PC-3 (cell line): ENCODE measurements around the gene MORC1. TPM values are rescaled to one million over a fixed set of nuclear protein-coding genes. Genes with fewer than 3 reads are reported as not detected.

Experiments
- ATAC-seq: fragments of 200-7000 bp; cut with Tn5 transposase; 2 replicates; pipeline ENCODE4 v1.9.1; 2020; ENCODE audit warnings: mild to moderate bottlenecking, moderate library complexity
- BruUV-seq: library from RNA; stranded (reverse); fragments of 400-500 nt; replicated peaks from 2 replicates; lab custom pipeline; 2021; lab: Mats Ljungman, UMichigan
- CTCF ChIA-PET: fragments of 300-600 bp; sonication (Branson Sonifier 250); formaldehyde crosslinking; loops from one replicate; lab custom pipeline; 2022; ENCODE audit warnings: antibody characterized with exemption; lab: Charles Lee
- POLR2A ChIA-PET: fragments of 300-600 bp; sonication (Branson Sonifier 250); formaldehyde crosslinking; loops from one replicate; lab custom pipeline; 2022; ENCODE audit warnings: antibody characterized with exemption; ENCODE audit not compliant: unreplicated experiment; lab: Charles Lee
- DNase-seq: peaks from one replicate; pipeline ENCODE4 v3.0.0-alpha.2; 2015
- H2AFZ ChIP-seq: fragments of 300-600 bp; sonication (generic); 2 replicates; pipeline ENCODE4 v1.6.0; 2016; ENCODE audit warnings: antibody characterized with exemption, low read length
- H3F3A ChIP-seq: fragments of 300-600 bp; sonication (generic); one replicate; pipeline ENCODE4 v1.6.0; 2017; ENCODE audit warnings: antibody characterized with exemption, low read length, control low read depth, mild to moderate bottlenecking; ENCODE audit not compliant: unreplicated experiment
- H3K27ac ChIP-seq: fragments of 300-600 bp; sonication (generic); 2 replicates; pipeline ENCODE4 v1.5.1; 2016; ENCODE audit warnings: mild to moderate bottlenecking, low read length
- H3K27me3 ChIP-seq: fragments of 300-600 bp; sonication (generic); 2 replicates; pipeline ENCODE4 v1.6.1; 2016; ENCODE audit warnings: low read length, mixed read lengths
- H3K36me3 ChIP-seq: fragments of 300-600 bp; sonication (generic); 2 replicates; pipeline ENCODE4 v1.6.1; 2016; ENCODE audit warnings: low read depth, mixed run types, low read length, mixed read lengths
- H3K4me1 ChIP-seq: fragments of 300-600 bp; sonication (generic); 2 replicates; pipeline ENCODE4 v1.5.1; 2016; ENCODE audit warnings: low read length; ENCODE audit not compliant: insufficient read depth
- H3K4me2 ChIP-seq: fragments of 300-600 bp; sonication (generic); 2 replicates; pipeline ENCODE4 v1.6.0; 2016; ENCODE audit warnings: low read length
- H3K4me3 ChIP-seq: fragments of 300-600 bp; sonication (generic); 2 replicates; pipeline ENCODE4 v1.5.1; 2016; ENCODE audit warnings: mild to moderate bottlenecking, low read length, mixed read lengths
- H3K79me2 ChIP-seq: fragments of 300-600 bp; sonication (generic); 2 replicates; pipeline ENCODE4 v1.6.1; 2017; ENCODE audit warnings: low read length, mixed read lengths
- H3K9ac ChIP-seq: fragments of 300-600 bp; sonication (generic); 2 replicates; pipeline ENCODE4 v1.6.0; 2016; ENCODE audit warnings: mild to moderate bottlenecking, low read length
- H3K9me2 ChIP-seq: fragments of 300-600 bp; sonication (generic); replicated peaks from 2 replicates; pipeline ENCODE4 v1.6.1; 2016; ENCODE audit warnings: mixed run types, low read length, mixed read lengths
- H3K9me3 ChIP-seq: fragments of 300-600 bp; sonication (generic); 2 replicates; pipeline ENCODE4 v1.6.1; 2016; ENCODE audit warnings: low read length, mixed read lengths
- H4K20me1 ChIP-seq: fragments of 300-600 bp; sonication (generic); 2 replicates; pipeline ENCODE4 v1.6.1; 2016; ENCODE audit warnings: low read length, mixed read lengths
- CTCF ChIP-seq: fragments of 300-600 bp; sonication (generic); conservative IDR thresholded peaks from 2 replicates; pipeline ENCODE4 v1.5.1; 2017; ENCODE audit warnings: antibody characterized with exemption, low read depth, mild to moderate bottlenecking, low read length
- EZH2 ChIP-seq: fragments of 300-600 bp; sonication (generic); IDR thresholded peaks from one replicate; pipeline ENCODE4 v1.6.1; 2017; ENCODE audit warnings: antibody characterized with exemption, mild to moderate bottlenecking, low read length; ENCODE audit not compliant: unreplicated experiment
- EZH2phosphoT487 ChIP-seq: fragments of 300-600 bp; sonication (generic); IDR thresholded peaks from 2 replicates; pipeline ENCODE4 v1.6.1; 2018; ENCODE audit warnings: mild to moderate bottlenecking, antibody characterized with exemption, low read length, borderline replicate concordance
- intact Hi-C: fragments of 100-400 bp; cut with micrococcal nuclease; formaldehyde crosslinking; loops from 2 replicates; pipeline ENCODE4 v1.9.0; 2023
- total RNA-seq: library from RNA; depleted of rRNA; stranded (reverse); fragments of >200 nt; gene quantifications from 2 replicates; pipeline ENCODE4 v1.2.3, GENCODE V29; 2014

The MORC1 gene
- total RNA-seq, 1 experiment from 2014 or later, result not detected

- DNase-seq (no peak), ATAC-seq (no peak)
- ChIA-PET CTCF (no interaction called here), POLR2A (no interaction called here)
- Histone ChIP-seq H3K79me2 (no peaks in the 10 kb centered on the region), H3K27me3 (peaks cover 10% of the 10 kb centered on the region; the same call in 1 of the 2 replicates), H2AFZ (no peak overlapping the region), H3K36me3 (no peaks in the 10 kb centered on the region), H3K27ac (no peak overlapping the region), H3K4me1 (no peaks in the 10 kb centered on the region), H3F3A (no peaks in the 10 kb centered on the region), H3K9me2 (no peaks in the 10 kb centered on the region), H3K4me2 (no peak overlapping the region), H3K9ac (no peak overlapping the region), H3K9me3 (no peaks in the 10 kb centered on the region), H4K20me1 (no peaks in the 10 kb centered on the region), H3K4me3 (no peak overlapping the region)
- intact Hi-C loops, result no loop called here
- TF ChIP-seq EZH2 (no peak), CTCF (no peak), EZH2phosphoT487 (no peak)
- BruUV-seq, result no TSS peak
These were observed 145.5 kb downstream of the MORC1 start for GRCh38 chr3:108972482-108972881.

- DNase-seq, result no peak
- H3K4me3 ChIP-seq, result no peak overlapping the region
- no peak overlapping the region for H3K9ac ChIP-seq
- no TSS peak for BruUV-seq
- no peak overlapping the region for H3K4me2 ChIP-seq
- H3K36me3 ChIP-seq, result no peaks in the 10 kb centered on the region
- TF ChIP-seq EZH2 (no peak), EZH2phosphoT487 (no peak)
- ChIA-PET POLR2A (no interaction called here), CTCF (no interaction called here)
- no peaks in the 10 kb centered on the region for H3K9me2 ChIP-seq
- H3F3A ChIP-seq, result no peaks in the 10 kb centered on the region
- H3K27ac ChIP-seq, result no peak overlapping the region
- H3K27me3 ChIP-seq, result peaks cover 25% of the 10 kb centered on the region
- H3K9me3 ChIP-seq, result no peaks in the 10 kb centered on the region
- no peak for ATAC-seq
- no peaks in the 10 kb centered on the region for H3K4me1 ChIP-seq
- H2AFZ ChIP-seq, result no peak overlapping the region
- H4K20me1 ChIP-seq, result no peaks in the 10 kb centered on the region
- intact Hi-C loops, result no loop called here
- H3K79me2 ChIP-seq, result no peaks in the 10 kb centered on the region
These were observed 147.4 kb downstream of the MORC1 start for GRCh38 chr3:108970561-108970960.

GRCh38 chr3:108966773-108967172 is 151.2 kb downstream of the MORC1 start:
- H3K9me3 ChIP-seq, result no peaks in the 10 kb centered on the region
- H3K27ac ChIP-seq, result no peak overlapping the region
- no peaks in the 10 kb centered on the region for H3K9me2 ChIP-seq
- H3K4me3 ChIP-seq, result no peak overlapping the region
- H3K79me2 ChIP-seq, result no peaks in the 10 kb centered on the region
- peaks cover 49% of the 10 kb centered on the region for H3K27me3 ChIP-seq
- H4K20me1 ChIP-seq, result no peaks in the 10 kb centered on the region
- H3K9ac ChIP-seq, result no peak overlapping the region
- TF ChIP-seq EZH2 (no peak), CTCF (no peak), EZH2phosphoT487 (no peak)
- H3K36me3 ChIP-seq, result no peaks in the 10 kb centered on the region
- BruUV-seq, result no TSS peak
- DNase-seq (no peak), ATAC-seq (no peak)
- no peak overlapping the region for H2AFZ ChIP-seq
- H3K4me1 ChIP-seq, result no peaks in the 10 kb centered on the region
- POLR2A ChIA-PET, result no interaction called here
- intact Hi-C loops, result no loop called here
- CTCF ChIA-PET, result no interaction called here
- no peak overlapping the region for H3K4me2 ChIP-seq
- no peaks in the 10 kb centered on the region for H3F3A ChIP-seq
